Activated CD8-positive, alpha-beta memory T cell treated with anti-CD3 and anti-CD28 coated beads, Interleukin-2, amount 50 U/mL, for 24 hours (primary cell): ENCODE measurements around the gene CNTN4.
"Not testable (repeated sequence)": the region's sequence is repeated elsewhere in the genome, so short reads cannot be mapped to it uniquely, and the experiment has no call there.

ENCODE experiments used
- DNase-seq: peaks from one replicate; pipeline ENCODE4 v3.0.0-alpha.2; 2020; ENCODE audit errors: extremely low read depth

The CNTN4 gene

DNA sequence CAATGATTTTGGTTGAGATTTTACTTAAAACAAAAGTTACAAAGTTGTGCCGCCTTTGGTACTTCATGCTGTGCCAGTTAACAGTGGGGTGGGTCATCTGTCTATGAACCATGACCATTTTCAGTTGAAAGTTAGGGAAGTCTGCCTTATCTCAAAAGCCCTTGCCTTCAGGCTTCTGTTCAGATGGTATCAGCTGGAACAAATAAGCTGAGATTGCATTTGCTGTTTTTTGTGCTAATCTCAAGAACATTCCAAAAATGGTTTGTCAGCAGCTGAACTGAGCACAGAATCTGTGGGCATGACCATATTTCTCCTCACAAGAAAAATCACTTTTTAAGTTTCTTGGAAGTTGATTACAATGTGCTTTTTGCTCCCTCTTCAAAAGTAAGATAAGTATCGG lies 869.2 kb downstream of the CNTN4 start:
- no peak for DNase-seq

DNA sequence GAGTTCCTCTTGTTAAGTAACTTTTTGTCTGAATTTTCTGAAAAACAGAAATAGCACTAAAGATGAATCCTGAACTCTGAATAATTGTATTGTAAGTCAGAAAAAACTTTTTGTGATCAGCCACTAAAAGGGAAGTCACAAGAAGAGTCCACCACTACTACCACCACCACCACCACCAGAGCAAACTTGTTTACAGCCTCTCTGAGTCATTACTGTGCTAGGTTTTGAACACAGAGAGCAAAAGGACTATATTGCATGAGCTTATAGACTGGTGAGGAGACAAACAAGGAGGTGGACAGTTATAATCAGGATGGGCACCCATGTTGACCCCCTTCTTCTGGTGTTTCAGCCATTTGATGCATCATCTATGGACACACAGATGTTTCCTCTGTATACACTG lies 869.8 kb downstream of the CNTN4 start:
- no peak for DNase-seq

DNA sequence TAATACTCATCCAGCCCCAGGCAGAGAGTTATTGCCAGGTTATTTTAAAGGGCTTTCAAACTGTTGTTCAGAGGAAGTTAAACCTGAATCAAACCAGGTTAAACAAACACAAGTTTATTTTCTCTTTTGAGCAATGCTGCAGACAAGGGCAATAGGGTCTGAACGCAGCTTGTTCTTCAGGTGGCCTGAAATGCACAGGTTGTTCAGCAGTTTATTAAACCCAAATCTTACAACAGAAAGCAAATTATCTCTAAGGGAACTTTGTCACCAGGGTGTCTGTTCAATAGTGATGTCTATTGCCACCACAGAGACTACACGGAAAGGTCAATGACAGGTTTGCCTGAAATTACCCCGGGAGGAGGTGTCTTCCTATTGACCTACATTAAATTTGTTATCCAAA lies 877.5 kb downstream of the CNTN4 start:
- DNase-seq = no peak

DNA sequence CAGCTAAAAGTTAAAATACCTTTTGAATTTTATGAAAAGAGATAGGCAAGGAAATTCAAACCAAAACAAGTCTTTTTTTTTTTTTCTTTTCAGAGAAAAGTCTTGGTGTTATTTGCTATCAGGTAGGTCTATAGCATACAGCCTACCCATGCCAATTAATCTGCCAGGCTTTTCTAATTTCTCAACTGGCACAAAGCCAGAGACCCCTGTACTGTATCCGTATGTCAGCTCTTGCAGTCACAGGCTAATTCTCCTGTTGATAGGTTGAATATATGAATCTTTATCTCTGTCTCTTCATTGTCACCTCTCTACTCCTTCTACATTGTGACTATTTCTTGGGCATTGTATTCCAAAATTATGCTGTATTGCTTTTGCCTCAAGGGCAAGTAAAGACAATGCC lies 878.1 kb downstream of the CNTN4 start:
- DNase-seq = no peak

DNA sequence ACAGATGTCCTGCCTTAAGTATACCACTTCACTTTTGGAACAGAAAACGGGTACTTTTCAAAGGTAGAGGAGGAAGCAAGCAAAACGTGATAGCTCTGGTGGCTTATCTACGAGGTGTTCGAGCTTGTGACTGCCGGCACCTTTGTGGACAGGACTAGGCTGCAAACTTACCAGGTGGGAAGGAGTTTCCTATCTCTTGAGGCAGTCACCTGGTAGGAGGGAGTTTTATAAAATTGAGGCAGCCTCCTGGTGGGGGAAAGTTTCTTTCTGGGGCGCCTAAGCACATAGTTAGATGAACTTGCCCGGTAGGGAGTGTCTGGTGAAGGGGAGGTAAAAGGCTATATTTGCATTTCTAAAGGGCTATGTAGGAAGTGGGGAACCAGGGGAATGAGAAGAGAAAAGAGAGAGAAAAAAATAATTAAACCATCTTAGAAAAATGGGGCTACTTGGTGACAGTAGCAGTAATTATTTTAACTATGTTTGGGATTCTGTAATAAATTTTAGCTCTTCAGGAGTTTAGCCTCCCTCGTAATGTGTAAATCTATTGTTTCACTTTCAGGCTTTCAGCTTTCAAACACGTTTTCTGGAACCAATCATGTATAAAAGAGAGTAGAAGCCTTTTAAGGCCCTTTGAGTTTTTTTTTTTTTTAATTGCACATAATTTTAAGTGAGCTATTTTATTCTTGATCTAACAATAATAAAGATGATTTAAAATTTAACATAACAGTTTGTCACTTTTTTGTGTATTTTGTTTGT lies 880.5 kb downstream of the CNTN4 start:
- DNase-seq = no peak

DNA sequence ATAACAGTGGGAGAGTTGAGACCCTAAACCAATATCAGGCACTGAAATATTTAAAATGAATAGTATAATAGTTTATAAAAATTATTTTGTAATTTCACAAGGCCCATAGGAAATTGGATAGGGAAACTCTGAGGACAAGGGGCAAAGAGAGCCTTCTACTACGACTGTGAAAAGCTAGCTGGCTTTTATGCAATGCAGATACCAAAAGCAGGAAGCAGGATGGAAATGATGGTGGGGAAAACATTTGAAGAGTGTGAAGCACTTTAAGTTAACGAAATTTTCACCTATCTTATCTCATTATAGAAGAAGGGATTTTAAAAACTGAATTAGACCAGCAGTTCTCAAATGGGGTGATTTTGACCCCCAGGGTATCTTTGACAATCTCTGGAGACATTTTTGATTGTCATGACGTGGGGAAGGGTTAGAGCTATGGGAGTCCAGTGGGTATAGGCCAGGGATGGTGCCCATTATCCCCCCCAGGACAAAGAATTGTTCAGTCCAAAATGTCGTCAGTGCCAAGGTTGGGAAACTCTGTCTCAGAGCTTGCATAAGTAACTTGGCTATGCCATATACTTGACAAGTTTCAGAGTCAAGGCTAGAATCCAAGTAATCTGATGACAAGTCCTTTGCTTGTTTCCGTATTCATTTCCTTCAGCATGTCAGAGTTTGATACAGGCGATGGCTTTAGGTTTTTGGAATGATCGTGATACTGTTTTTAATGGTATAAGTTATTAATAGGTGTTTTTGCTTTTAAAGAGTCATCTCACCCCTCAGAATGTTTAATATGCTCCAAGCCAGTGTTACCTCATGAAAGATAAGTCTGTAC lies 885.6 kb downstream of the CNTN4 start:
- no peak for DNase-seq

DNA sequence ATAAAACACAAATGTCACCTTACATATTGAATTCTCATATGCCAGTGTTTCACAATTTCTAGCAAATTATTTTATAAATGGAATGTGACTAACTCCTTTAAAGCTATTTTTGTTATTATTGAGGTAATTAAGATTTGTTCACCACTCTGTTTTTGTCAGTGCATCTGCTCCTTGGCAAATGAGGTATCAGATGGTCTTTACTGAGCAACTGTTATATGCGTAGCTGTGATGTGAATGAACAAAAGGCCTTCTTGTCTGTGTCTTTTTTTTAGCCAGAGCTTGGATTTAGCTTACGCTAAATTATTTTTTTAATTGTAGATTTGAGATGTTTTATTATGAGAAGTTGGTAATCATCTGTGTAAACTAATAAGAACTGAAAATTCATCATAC lies 886.2 kb downstream of the CNTN4 start:
- no peak for DNase-seq

DNA sequence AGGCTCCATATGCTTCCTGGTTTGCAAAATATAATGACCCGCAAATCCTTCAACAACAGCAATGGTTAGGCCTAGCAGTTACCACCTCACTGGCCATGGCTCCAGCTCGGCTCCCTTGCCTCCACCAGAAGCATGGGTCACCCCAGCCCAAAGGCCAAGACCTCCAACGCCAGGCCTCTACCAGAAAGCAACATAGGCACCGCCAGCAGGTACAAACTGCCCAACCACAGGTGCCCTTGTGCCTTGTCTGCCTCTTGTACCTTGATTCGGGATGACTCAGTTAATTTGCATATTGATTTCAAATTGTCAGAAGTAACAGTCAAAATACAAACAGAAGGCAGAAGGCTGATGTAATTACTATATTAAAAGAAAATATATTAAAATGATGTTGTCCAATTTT lies 886.8 kb downstream of the CNTN4 start:
- no peak for DNase-seq

DNA sequence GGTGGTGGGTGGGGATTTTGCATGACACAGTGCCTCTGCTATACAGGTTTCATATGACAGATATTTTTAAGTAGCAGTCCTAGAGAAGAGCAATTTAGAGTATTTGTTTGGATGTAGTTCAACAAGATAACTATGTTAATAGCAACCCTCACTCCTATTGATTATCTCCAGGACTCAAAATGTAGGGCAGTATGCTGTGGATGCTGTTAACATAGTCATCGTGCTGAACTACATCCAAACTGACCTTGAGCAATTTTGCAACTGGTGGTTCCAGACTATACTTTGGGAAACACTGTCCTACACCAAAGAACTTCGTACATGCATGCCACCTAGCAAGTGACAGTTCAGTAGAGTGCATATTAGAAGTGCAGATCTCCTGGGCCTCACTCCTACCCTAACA lies 893.9 kb downstream of the CNTN4 start:
- DNase-seq = no peak

DNA sequence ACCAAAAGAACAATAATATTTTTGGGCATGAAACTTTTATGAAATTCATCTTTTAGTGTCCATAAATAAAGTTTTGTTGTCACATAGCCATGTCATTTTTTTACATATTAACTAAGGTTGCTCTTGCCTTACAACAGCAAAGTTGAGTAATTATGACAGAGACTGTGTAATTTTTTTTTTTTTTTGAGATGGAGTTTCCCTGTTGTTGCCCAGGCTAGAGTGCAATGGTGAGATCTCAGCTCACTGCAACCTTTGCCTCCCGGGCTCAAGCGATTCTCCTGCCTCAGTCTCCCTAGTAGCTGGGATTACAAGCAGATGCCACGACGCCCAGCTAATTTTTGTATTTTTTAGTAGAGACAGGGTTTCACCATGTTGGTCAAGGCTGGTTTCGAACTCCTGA lies 894.5 kb downstream of the CNTN4 start:
- DNase-seq = not testable (repeated sequence)

DNA sequence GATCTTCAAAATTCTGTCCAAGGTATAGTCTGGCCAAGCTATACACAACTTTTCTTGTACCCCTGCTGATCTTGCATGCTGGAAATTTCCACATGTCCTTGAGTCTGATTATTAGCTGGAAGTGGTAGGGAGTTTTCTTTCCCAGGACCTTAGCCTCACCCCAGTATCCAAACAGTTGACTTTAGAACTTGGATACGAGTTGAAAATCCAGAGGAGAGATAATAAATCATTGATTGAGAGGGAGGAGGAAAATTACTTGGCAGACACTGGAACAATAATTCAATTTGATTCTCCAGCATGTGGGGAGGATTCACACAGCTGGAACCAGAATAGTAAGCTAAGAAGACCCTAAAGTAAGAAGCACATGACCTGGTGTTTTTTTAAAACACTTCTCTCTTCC lies 895.1 kb downstream of the CNTN4 start:
- no peak for DNase-seq

DNA sequence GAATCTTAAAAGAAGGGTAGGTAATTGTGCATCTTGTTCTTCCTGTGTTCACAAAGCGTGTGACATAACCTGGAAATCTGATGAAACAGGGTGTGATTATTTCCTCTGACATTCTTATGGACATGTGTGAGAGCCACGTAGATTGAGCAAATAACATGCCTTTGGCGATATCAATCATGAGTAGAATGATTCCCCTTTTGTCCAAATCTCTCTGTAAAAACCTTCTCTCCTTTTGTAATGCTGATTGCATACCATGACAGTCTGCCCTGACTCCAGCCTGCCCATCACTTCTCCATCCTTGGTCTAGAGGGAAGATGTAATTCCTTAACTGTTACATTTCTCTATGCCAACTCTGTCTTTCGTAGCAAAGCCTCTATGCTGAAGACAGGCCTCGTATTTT lies 896.5 kb downstream of the CNTN4 start:
- no peak for DNase-seq

DNA sequence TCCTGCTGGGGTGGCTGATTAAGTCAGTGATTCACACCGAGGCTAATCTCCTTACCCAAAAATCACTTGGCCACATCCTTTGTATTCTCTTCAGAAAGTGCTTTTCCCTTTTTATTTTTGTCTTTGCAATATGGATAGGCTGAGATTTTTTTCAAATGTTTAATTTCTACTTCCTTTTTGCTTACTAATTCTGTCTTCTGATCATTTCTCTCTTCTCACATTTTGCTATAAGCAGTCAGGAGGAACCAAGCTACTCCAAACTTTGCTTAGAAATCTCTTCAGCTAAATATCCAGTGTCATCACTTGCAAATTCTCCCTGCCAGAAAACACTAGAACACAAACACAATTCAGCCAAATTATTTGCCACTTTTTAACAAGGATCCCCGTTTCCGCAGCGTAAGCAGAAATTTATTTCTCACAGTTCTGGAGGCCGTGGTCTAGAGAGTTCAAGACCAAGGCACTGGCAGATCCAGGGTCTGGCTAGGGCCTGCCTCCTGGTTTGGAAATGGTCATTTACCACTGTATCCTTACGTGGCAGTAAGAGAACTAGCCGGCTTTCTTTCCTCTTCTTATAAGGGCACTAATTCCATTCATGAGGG lies 906.6 kb downstream of the CNTN4 start:
- DNase-seq = no peak

DNA sequence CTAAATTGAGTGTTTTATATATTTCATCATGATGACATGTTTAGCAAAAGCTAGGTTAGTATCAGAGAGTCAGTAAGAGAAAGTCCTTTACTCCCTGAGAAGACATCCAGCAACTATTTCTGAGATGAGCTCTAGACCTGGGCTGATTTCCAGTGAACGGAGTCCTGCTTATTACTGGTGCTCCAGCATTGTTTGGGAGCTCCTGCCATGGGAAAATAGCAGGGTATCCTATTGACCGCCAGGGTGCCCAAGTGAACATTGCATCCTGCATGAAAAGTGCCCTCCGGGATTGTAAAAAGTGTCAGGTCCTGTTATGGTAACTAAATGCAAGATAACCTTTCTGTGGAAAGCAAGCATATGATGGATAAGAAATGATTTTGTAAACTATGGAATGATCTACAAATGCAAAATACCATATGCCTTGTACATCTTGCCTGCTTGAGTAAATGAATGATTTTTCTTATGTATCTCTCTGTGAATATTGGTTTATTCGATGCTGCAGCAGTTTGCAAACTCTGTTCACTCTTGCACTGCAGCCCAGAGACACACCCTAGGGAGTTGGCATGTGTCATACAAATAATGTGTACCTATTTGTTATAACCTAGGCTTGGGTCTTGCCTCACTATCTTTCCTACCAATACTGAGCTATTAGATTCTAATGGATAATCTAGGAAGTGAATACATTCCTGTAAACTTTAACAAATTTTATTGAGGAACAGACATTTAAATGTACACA lies 914.8 kb downstream of the CNTN4 start:
- DNase-seq = no peak

DNA sequence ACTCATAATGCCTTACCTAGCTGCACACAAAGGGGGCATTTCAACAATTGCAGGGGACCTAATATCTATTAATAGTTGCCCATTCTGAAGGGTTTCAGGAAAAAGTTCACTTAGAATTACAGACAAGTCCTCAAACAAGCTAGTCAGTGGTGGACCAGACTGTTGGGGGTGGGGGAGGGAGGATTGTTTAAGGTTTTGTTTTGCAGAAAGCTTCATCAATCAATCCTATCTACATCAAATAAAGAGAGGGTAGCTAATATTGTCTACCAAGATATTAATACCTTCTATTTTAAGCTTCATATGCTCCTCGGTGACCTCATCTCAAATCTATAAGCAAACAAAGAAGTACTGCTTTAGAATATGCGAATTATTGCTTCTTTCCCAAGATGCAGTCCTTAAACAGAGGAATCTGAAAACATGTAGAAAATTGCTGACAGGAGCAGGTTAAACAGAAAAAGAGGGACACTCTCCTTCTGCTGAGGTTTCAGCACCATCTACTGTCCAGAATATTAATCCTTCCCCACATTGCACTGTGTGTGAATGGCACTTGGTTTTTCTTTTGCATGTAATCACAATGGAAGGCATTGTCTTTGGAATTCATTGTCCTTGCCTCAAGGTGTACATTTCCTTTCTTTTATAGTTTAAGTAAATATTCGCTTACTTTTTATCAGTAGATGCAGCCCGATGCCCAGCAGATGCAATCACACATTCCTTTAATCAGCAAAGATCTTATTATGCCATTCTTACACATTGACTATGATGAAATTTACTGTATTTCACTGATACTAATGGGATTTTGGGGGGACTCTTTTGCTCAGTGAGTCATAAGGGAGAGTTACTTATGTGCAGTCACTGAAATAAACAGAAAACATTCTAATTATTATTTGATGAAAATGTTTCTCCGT lies 916.8 kb downstream of the CNTN4 start:
- no peak for DNase-seq

DNA sequence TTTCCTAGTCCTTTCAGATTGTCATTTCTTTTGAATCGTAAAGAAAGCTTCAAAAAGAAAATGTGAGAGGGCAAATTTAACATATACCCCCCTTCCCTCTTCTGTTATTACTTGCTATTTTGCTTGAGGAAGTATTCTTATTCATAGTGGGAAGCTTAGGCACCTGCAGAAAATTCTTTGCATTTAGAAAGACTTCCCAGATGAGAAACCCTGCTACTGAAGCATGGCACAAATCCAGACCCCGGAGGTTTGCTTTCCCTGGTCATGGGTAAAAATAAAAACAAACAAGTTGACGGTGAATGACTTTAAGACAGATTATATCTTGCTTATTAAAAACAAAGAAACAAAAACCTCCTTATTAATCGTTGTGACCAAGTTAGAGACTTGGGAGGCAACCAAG lies 917.6 kb downstream of the CNTN4 start:
- DNase-seq = no peak

DNA sequence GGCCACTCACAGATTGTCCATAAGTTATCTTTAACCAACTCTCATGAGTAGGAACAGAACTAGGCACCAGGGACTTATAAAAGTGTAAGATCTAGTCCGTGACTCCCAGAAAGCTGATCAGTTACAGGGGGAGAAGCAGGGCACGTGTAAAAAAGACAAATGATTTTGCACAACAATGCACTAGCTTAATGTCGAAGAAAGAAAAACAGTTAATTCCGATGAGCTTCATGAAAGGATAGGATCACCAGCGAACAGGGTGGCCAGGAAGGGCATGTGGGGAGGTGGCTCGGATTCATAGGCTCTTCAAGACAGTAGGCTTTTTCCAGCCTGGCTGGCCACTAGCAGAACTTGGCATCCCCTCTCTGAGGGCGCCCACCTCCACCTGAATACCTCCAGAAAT lies 921.5 kb downstream of the CNTN4 start:
- no peak for DNase-seq

DNA sequence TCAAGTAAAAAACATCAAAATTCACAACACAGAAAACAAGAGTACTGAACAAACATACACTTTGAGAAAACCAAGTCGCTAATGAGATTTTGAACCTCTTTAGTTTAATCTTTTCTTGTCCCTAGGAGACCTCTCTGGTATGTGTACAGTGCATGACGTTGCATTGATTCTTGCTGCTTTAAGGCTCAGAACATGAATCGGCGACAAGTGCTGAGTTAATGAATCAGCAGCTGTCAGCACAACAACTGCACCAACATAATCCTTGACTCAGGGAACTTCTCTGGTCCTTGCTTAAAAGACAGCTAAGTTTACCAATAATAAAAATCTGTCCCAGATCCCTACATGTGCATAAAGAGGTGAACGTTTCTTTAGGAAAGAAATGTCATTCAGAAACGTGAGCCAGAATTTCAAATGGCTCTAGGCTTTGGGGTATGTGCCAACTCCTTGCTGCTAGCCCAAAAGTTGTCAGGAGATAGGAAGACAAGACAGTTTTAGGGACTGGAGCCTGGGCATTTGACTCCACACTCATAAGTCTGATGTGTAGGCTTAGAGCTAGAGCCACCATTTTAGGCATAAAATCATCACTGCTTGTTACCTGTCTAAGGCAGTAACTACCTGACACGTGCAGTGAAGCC lies 924.6 kb downstream of the CNTN4 start:
- DNase-seq = no peak

DNA sequence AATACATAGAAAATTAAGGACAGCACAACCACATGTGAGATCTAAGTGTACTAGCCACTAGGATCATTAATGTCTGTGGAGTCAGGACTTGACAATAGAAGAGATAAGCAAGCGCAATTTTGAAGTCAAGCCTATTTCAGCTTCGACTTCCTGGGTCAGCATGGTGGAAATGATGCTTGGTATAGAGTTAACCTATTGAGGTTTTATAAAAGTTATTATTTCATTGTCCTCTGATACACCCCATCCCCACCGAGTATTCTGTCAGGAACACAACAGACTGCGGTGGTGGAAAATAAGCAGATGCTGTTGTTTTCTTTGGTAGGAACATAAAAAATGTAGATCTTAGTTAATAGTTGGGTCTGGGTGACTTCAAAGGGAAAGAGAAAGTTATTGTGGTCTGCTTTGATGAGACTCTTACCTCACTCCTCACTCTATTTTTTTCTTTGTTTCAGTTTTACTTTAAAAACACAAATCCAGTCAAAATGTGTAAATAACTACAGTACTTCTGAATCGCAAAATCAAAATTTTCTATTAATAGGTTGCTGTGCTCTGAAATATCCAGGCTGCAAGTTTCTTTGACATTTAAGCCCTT lies 929.4 kb downstream of the CNTN4 start:
- no peak for DNase-seq

DNA sequence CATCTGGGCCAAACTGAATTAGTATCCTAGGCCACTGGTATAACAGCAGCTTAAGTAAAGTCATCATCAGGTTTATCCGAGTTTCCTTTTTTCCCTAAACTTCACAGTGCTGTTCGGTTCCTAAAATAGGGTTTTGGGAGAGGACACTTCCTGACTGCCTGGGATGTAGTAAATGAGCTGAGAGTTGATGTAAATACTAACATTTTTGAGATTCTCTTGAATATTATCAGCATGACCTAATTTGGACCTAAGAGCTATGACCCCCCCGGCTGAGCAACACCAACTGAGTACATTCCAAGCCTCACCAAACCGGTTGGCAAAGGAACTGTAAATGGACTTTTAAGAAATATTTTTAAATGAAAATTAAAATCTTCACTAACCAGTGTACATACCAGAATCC lies 932.7 kb downstream of the CNTN4 start:
- DNase-seq = no peak
